DMS153 treated with DMSO at 0.1 percent for 48 hours (cell line): ENCODE measurements around the gene L1CAM.

Experiments used
- DNase-seq: peaks from one replicate; lab custom pipeline; 2025; ENCODE audit not compliant: unreplicated experiment; lab: John Stamatoyannopoulos, UW

The L1CAM gene

DNA sequence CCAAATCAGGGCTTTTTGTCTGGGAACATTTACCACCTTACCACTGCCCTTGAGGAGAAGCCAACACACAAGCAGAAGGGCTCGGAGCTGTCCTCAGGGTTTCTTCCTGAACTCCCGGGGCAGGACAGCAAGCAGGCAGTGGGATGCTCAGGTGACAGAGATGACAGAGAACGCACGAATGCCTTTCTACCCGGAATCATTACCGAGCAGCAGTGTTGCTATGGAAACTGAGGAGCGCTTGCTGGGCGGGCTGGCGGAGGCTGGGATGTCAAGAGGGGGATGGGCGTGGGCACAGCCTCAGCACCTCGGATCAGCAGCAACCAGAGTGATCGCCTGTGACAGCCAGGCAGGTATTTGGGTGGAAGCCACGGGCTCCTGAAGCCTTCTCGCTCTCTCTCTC is 73.8 kb downstream of the L1CAM start:
- no peak for DNase-seq
